ENCODE measurements around the gene NELFB. TPM values are rescaled to one million over a fixed set of nuclear protein-coding genes. Genes with fewer than 3 reads are reported as not detected.

NELFB gene
- total RNA-seq, 1 experiment from 2014 or later = 71.7 TPM

GRCh38 chr9:137321726-137322361 lies 66.7 kb downstream of the NELFB start:
- Histone ChIP-seq H3K4me2 (ENCODE audit: insufficient read depth, insufficient read length, low read length) (no peak overlapping the region), H4K5ac (ENCODE audit: insufficient read length, low read depth, low read length) (no peak overlapping the region), H2BK120ac (ENCODE audit: low read depth, low read length, poor library complexity, severe bottlenecking) (no peak overlapping the region), H3K9me3 (ENCODE audit: control insufficient read depth, low read depth, low read length) (no peaks in the 10 kb centered on the region), H3K18ac (ENCODE audit: insufficient read length, low read depth, low read length) (no peak overlapping the region), H2AFZ (ENCODE audit: low read length) (no peak overlapping the region), H3K4me1 (ENCODE audit: insufficient read depth, low read length) (peaks cover 1% of the 10 kb centered on the region; the same call in 1 of the 2 replicates), H3K9ac (ENCODE audit: extremely low read depth, insufficient read length, low read length) (no peak overlapping the region), H2AK5ac (ENCODE audit: insufficient read length, low read length) (no peak overlapping the region), H3K4ac (ENCODE audit: low read depth, low read length) (no peak overlapping the region), H4K91ac (ENCODE audit: insufficient read length, low read depth, low read length) (no peak overlapping the region), H3K79me2 (ENCODE audit: insufficient read depth, low read length) (no peaks in the 10 kb centered on the region), H3K14ac (ENCODE audit: insufficient read depth, low read length) (no peak overlapping the region; the same call in 1 of the 2 replicates), H3T11ph (ENCODE audit: low read length) (no peak overlapping the region), H3K27ac (ENCODE audit: insufficient read length, low read depth, low read length) (no peak overlapping the region), H4K8ac (replicated peaks; ENCODE audit: insufficient read length, low read depth, low read length) (no peak overlapping the region), H2BK20ac (ENCODE audit: low read depth, low read length, poor library complexity, severe bottlenecking) (no peak overlapping the region), H2BK15ac (ENCODE audit: low read depth, low read length) (no peak overlapping the region; the same call in 1 of the 2 replicates), H2BK12ac (ENCODE audit: insufficient read length, low read depth, low read length) (no peak overlapping the region), H2BK5ac (ENCODE audit: insufficient read length, low read length) (no peak overlapping the region), H3K23me2 (ENCODE audit: insufficient read length, low read depth, low read length, poor library complexity, severe bottlenecking) (no peaks in the 10 kb centered on the region), H4K20me1 (ENCODE audit: control insufficient read depth, insufficient read depth, insufficient read length) (no peaks in the 10 kb centered on the region), H3K56ac (ENCODE audit: insufficient read length, low read depth, low read length) (no peak overlapping the region), H3K27me3 (ENCODE audit: insufficient read depth, low read length) (no peaks in the 10 kb centered on the region), H3K23ac (ENCODE audit: insufficient read length, low read depth, low read length) (no peak overlapping the region), H3K79me1 (ENCODE audit: insufficient read depth, low read depth, low read length, poor library complexity, severe bottlenecking) (no peaks in the 10 kb centered on the region)
- no peak for TF ChIP-seq CTCF (conservative IDR thresholded peaks at IDR 0.05)
- no peak overlapping the region for H3K4me3 Mint-ChIP-seq
- DNase-seq = no peak
- peaks cover 4 to 8% of the 10 kb centered on the region in 2 experiments; a peak in 3 of 5 replicates for H3K9me3 Mint-ChIP-seq
- no CpG with 5 or more reads among the region's 22 CpGs for WGBS (ENCODE audit: extremely low coverage, insufficient read length, low lambda C conversion rate)
- H3K27ac Mint-ChIP-seq = peak overlapping the region in 1 of 3 experiments; percentile 20; a peak in 2 of 7 replicates
- H3K27me3 Mint-ChIP-seq (ENCODE audit: low read depth) = peaks cover 9% of the 10 kb centered on the region
- peaks cover under 1 to 7% of the 10 kb centered on the region in 2 experiments; a peak in 1 of 4 replicates for H3K4me1 Mint-ChIP-seq
- H3K36me3 Mint-ChIP-seq (ENCODE audit: insufficient read depth in 1 of 3, low read depth in 3 of 3) = no peaks in the 10 kb centered on the region

Other genes starting within 250 kb of the NELFB start
- gene ABCA2, start 227.1 kb upstream of the NELFB start, total RNA-seq (2021) = 15.2 and 22.4 TPM in 2 replicates
- not detected in 2 replicates for gene FUT7, start 223.2 kb upstream of the NELFB start, total RNA-seq (2021)
- gene NPDC1, start 209.2 kb upstream of the NELFB start, total RNA-seq (2021) = 51.8 and 57.6 TPM in 2 replicates
- 4.0 and 5.1 TPM in 2 replicates for gene ENTPD2, start 201.3 kb upstream of the NELFB start, total RNA-seq (2021)
- gene SAPCD2, start 184.8 kb upstream of the NELFB start, total RNA-seq (2021) = 29.8 and 30.0 TPM in 2 replicates
- gene UAP1L1, start 177.8 kb upstream of the NELFB start, total RNA-seq (2021) = 5.6 and 6.6 TPM in 2 replicates
- gene MAN1B1, start 168.3 kb upstream of the NELFB start, total RNA-seq (2021) = 32.7 and 34.9 TPM in 2 replicates
- gene DPP7, start 140.6 kb upstream of the NELFB start, total RNA-seq (2021) = 27.3 and 29.4 TPM in 2 replicates
- 2.0 and 2.9 TPM in 2 replicates for gene GRIN1, start 116.2 kb upstream of the NELFB start, total RNA-seq (2021)
- gene LRRC26, start 85.3 kb upstream of the NELFB start, total RNA-seq (2021) = 0.55 and 0.96 TPM in 2 replicates
- not detected in 2 replicates for gene TMEM210, start 83.3 kb upstream of the NELFB start, total RNA-seq (2021)
- 54.8 and 54.9 TPM in 2 replicates for gene ANAPC2, start 66.8 kb upstream of the NELFB start, total RNA-seq (2021)
- 69.2 and 69.4 TPM in 2 replicates for gene SSNA1, start 66.7 kb upstream of the NELFB start, total RNA-seq (2021)
- gene TPRN, start 54.6 kb upstream of the NELFB start, total RNA-seq (2021) = 30.7 and 32.0 TPM in 2 replicates
- gene TMEM203, start 49.7 kb upstream of the NELFB start, total RNA-seq (2021) = 34.1 and 35.5 TPM in 2 replicates
- gene NDOR1, start 49.6 kb upstream of the NELFB start, total RNA-seq (2021) = 44.1 and 45.3 TPM in 2 replicates
- gene RNF208, start 33.1 kb upstream of the NELFB start, total RNA-seq (2021) = 7.7 and 8.1 TPM in 2 replicates
- gene CYSRT1, start 30.2 kb upstream of the NELFB start, total RNA-seq (2021) = 1.0 and 1.9 TPM in 2 replicates
- gene RNF224, start 27.8 kb upstream of the NELFB start, total RNA-seq (2021) = 0.15 and 0.20 TPM in 2 replicates
- gene SLC34A3, start 24.4 kb upstream of the NELFB start, total RNA-seq (2021) = not detected in 2 replicates
- gene TUBB4B, start 14.0 kb upstream of the NELFB start, total RNA-seq (2021) = 378 and 386 TPM in 2 replicates
- not detected in 2 replicates for gene STPG3, start 4.0 kb upstream of the NELFB start, total RNA-seq (2021)
- gene TOR4A, start 22.4 kb downstream of the NELFB start, total RNA-seq (2021) = 5.9 and 6.2 TPM in 2 replicates
- 22.8 and 23.8 TPM in 2 replicates for gene NRARP, start 46.9 kb downstream of the NELFB start, total RNA-seq (2021)
- gene EXD3, start 167.8 kb downstream of the NELFB start, total RNA-seq (2021) = 13.5 and 15.3 TPM in 2 replicates
- gene NOXA1, start 168.1 kb downstream of the NELFB start, total RNA-seq (2021) = 1.8 and 2.0 TPM in 2 replicates
- 0.77 and 0.90 TPM in 2 replicates for gene ENTPD8, start 186.0 kb downstream of the NELFB start, total RNA-seq (2021)
- 46.3 and 51.0 TPM in 2 replicates for gene NSMF, start 204.0 kb downstream of the NELFB start, total RNA-seq (2021)

All from H9 (cell line).